NCI-H187 (cell line): Measurements from ENCODE around the gene FHIT.
"Not testable (repeated sequence)": the region's sequence is repeated elsewhere in the genome, so short reads cannot be mapped to it uniquely, and the experiment has no call there.

Source experiments
- DNase-seq, 2 experiments: peaks; one replicate each; lab custom pipeline; 2025; lab: John Stamatoyannopoulos, UW

The FHIT gene

GRCh38 chr3:59934560-59934959 is 1316.7 kb downstream of the FHIT start:
- DNase-seq = not testable (repeated sequence)

- DNase-seq = no peak
These were observed 1321.1 kb downstream of the FHIT start for GRCh38 chr3:59930170-59930569.

GRCh38 chr3:59927056-59927455 is 1324.2 kb downstream of the FHIT start:
- no peak for DNase-seq

GRCh38 chr3:59925946-59926345 is 1325.3 kb downstream of the FHIT start:
- no peak for DNase-seq

GRCh38 chr3:59922192-59922591 is 1329.1 kb downstream of the FHIT start:
- DNase-seq = no peak

GRCh38 chr3:59920822-59921221 is 1330.4 kb downstream of the FHIT start:
- no peak for DNase-seq

- DNase-seq = no peak
These were observed 1331.7 kb downstream of the FHIT start for GRCh38 chr3:59919586-59919985.

GRCh38 chr3:59914251-59914650 is 1337.0 kb downstream of the FHIT start:
- DNase-seq = no peak

- no peak for DNase-seq
These were observed 1337.6 kb downstream of the FHIT start for GRCh38 chr3:59913645-59914044.

- DNase-seq = no peak
These were observed 1342.6 kb downstream of the FHIT start for GRCh38 chr3:59908701-59909100.

GRCh38 chr3:59908280-59908679 is 1343.0 kb downstream of the FHIT start:
- DNase-seq = no peak

GRCh38 chr3:59904296-59904695 is 1347.0 kb downstream of the FHIT start:
- DNase-seq = no peak

- no peak for DNase-seq
These were observed 1352.2 kb downstream of the FHIT start for GRCh38 chr3:59899061-59899460.

GRCh38 chr3:59895972-59896371 is 1355.3 kb downstream of the FHIT start:
- DNase-seq = no peak

- no peak for DNase-seq
These were observed 1356.7 kb downstream of the FHIT start for GRCh38 chr3:59894425-59895121.

- DNase-seq = no peak
These were observed 1360.6 kb downstream of the FHIT start for GRCh38 chr3:59890639-59891038.

GRCh38 chr3:59886790-59887189 is 1364.5 kb downstream of the FHIT start:
- DNase-seq = no peak

- no peak for DNase-seq
These were observed 1365.3 kb downstream of the FHIT start for GRCh38 chr3:59885899-59886400.

GRCh38 chr3:59885101-59885500 is 1366.2 kb downstream of the FHIT start:
- no peak for DNase-seq

- no peak for DNase-seq
These were observed 1366.8 kb downstream of the FHIT start for GRCh38 chr3:59884409-59884808.

GRCh38 chr3:59882746-59883145 is 1368.5 kb downstream of the FHIT start:
- DNase-seq = no peak

GRCh38 chr3:59880717-59881116 is 1370.5 kb downstream of the FHIT start:
- DNase-seq = no peak

- DNase-seq = no peak
These were observed 1372.1 kb downstream of the FHIT start for GRCh38 chr3:59879031-59879581.

GRCh38 chr3:59878038-59878427 is 1373.2 kb downstream of the FHIT start:
- no peak for DNase-seq
